ENCODE data around the gene PPP2R5E.
A peak's percentile ranks its signal among the peaks of the same experiment; 100 is the strongest.

PPP2R5E gene

GRCh38 chr14:63475761-63476160 lies 67.4 kb downstream of the PPP2R5E start:
- no peak for TF ChIP-seq CTCF (conservative IDR thresholded peaks at IDR 0.05; ENCODE audit: low read depth, low read length)
- no peak overlapping the region for H3K4me3 ChIP-seq (ENCODE audit: low read depth, low read length)
- DNase-seq (ENCODE audit: low read depth), result no peak

- DNase-seq (ENCODE audit: low read depth), result no peak
- no peak for TF ChIP-seq CTCF (conservative IDR thresholded peaks at IDR 0.05; ENCODE audit: low read depth, low read length)
- H3K4me3 ChIP-seq (ENCODE audit: low read depth, low read length), result no peak overlapping the region
These were observed 68.3 kb downstream of the PPP2R5E start for GRCh38 chr14:63474844-63475243.

- DNase-seq (ENCODE audit: low read depth), result no peak
- H3K4me3 ChIP-seq (ENCODE audit: low read depth, low read length), result no peak overlapping the region
- no peak for TF ChIP-seq CTCF (conservative IDR thresholded peaks at IDR 0.05; ENCODE audit: low read depth, low read length)
These were observed 69.1 kb downstream of the PPP2R5E start for GRCh38 chr14:63474111-63474510.

GRCh38 chr14:63472986-63473788 lies 70.0 kb downstream of the PPP2R5E start:
- no peak overlapping the region for H3K4me3 ChIP-seq (ENCODE audit: low read depth, low read length)
- TF ChIP-seq CTCF (conservative IDR thresholded peaks at IDR 0.05; ENCODE audit: low read depth, low read length), result no peak
- DNase-seq (ENCODE audit: low read depth), result no peak

GRCh38 chr14:63470962-63471793 lies 72.0 kb downstream of the PPP2R5E start:
- peak; percentile 84 for DNase-seq (ENCODE audit: low read depth)
- no peak overlapping the region for H3K4me3 ChIP-seq (ENCODE audit: low read depth, low read length)
- TF ChIP-seq CTCF (conservative IDR thresholded peaks at IDR 0.05; ENCODE audit: low read depth, low read length), result no peak

- TF ChIP-seq CTCF (conservative IDR thresholded peaks at IDR 0.05; ENCODE audit: low read depth, low read length), result no peak
- no peak for DNase-seq (ENCODE audit: low read depth)
- H3K4me3 ChIP-seq (ENCODE audit: low read depth, low read length), result no peak overlapping the region
These were observed 74.9 kb downstream of the PPP2R5E start for GRCh38 chr14:63468294-63468693.
